Renal pelvis (tissue), 4 donors: ENCODE measurements around the gene RCOR3. TPM values are rescaled to one million over a fixed set of nuclear protein-coding genes. Genes with fewer than 3 reads are reported as not detected.
"Not testable (repeated sequence)": the region's sequence is repeated elsewhere in the genome, so short reads cannot be mapped to it uniquely, and the experiment has no call there.

ENCODE experiments used
- DNase-seq: peaks from one replicate; pipeline ENCODE4 v3.0.0-alpha.2; 2013
- polyA plus RNA-seq, 3 donors: library from polyadenylated mRNA; unstranded; fragments of 120-200 nt; gene quantifications; one replicate each; pipeline ENCODE4 v1.2.1, GENCODE V29; 2013; ENCODE audit not compliant: insufficient read length in 3 of 3

The RCOR3 gene
- polyA plus RNA-seq, 3 donors: 70.9 to 100 (median 91.5) TPM

GRCh38 chr1:211249611-211250010 lies 9.6 kb upstream of the RCOR3 start:
- not testable (repeated sequence) for DNase-seq

DNA sequence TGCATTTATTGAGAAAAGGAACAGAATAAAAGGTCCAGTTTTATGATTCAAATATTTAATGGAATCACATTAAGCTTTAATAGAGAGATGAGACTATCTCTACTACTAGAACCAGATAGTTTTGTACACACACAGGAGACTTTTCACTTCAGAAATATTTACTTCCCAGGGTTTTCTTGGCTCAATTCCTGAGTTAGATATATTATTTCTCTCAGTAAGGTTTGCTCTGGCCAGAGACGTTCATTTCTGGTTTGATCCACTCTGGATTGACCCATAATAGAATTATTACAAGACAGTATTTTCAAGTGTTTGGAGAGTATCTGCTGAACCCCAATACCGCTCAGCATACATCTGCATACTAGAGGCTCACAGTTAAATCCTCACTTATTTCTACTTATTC lies 1.3 kb upstream of the RCOR3 start:
- DNase-seq: no peak

DNA sequence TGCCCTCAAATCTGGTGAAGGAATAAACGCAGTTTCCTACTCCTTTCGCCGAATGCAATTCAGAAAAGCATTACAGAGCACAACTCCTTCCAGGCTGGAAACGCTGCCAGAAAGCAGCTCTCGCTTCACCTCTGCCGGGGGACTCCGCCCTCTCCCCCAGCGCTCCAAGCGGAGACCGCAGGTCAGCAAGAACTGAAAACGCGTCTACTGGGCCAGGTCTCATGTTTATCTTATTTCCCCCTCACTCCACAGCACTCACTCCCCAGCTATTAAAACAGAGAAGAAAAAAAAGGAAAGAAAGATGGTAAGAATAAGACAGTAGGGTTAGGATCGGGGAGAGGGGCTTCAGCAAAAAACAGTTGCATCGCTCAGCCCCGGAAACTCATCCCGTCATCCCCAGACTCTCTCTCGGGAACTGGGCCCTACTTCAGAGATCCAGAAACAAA lies 833 bp upstream of the RCOR3 start:
- DNase-seq: peak; percentile 86

DNA sequence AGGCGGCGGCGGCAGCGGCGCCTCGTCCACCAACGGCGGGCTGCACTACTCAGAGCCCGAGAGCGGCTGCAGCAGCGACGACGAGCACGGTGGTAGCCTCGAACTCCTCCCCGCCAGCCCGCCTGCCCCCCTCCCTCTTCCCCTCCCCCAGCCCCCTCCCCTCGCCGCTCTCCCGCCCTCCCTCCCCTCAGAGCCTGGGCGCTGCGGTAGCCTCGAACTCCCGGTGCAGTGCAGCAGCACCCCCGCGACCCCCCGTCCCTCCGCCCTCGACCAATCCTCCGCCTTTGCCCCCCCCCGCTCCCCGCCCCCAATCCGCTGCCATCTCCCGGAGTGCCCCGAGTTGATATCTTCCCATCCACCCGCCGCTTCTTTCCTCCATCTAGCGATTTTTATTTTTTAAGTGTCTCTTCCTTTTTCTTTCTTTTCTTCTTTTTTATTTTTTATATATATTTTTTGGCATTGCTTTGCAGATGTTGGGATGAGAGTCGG lies 516 bp downstream of the RCOR3 start:
- peak; percentile 52 for DNase-seq

GRCh38 chr1:211260141-211261107 lies 1.3 kb downstream of the RCOR3 start:
- peak; percentile 66 for DNase-seq

DNA sequence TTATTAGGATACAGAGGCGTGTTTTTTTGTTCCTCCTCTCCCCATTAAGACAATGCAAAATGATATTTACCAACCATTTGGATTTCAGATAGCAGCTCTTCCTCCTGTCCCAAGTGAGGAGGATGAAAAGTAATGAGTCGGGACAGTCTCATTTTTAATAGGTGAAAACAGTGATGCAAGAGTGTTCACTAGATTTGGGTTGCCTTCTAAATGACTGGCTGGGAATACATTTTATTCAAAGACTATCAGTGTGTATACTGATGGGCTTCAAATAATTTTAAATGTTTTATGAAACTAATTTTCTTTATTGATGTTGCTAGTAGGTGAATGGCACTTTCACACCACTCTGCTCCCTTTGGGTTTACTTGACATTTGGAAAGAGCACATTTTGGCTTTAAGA lies 2.1 kb downstream of the RCOR3 start:
- no peak for DNase-seq

DNA sequence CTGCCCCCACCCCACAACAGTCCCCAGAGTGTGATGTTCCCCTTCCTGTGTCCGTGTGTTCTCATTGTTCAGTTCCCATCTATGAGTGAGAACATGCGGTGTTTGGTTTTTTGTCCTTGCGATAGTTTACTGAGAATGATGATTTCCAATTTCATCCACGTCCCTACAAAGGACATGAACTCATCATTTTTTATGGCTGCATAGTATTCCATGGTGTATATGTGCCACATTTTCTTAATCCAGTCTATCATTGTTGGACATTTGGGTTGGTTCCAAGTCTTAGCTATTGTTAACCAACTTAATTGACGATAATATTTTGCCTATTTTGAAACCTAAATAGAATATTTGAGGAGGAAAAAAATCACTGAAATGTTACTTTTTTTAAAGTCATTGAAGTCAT lies 3.9 kb downstream of the RCOR3 start:
- DNase-seq: not testable (repeated sequence)

DNA sequence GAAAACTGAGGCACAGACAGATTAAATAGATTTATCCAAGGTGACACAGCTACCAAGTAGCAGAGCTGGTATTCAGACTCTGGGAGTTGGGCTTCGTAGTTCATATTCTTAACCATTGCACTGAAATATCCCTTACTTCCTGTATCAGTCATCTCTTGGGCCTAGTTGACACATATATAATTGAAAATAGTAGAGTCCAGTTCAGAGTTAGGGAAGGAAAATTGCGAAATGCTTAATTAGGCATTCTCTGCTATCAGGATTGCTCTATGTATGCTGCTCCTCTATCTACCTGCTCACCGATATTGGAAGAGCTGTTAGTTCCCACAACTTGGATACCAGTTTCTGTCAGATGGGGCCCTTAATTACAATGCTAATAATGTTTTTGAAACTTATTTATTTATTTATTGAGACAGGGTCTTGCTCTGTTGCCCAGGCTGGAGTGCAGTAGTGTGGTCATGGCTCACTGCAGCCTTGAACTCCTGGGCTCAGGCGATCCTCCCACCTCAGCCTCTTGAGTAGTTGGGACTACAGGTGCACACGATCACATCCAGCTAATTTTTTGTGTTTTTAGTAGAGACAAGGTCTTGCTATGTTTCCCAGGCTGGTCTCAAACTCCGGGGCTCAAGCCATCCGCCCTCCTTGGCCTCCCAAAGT lies 8.2 kb downstream of the RCOR3 start:
- DNase-seq: no peak

DNA sequence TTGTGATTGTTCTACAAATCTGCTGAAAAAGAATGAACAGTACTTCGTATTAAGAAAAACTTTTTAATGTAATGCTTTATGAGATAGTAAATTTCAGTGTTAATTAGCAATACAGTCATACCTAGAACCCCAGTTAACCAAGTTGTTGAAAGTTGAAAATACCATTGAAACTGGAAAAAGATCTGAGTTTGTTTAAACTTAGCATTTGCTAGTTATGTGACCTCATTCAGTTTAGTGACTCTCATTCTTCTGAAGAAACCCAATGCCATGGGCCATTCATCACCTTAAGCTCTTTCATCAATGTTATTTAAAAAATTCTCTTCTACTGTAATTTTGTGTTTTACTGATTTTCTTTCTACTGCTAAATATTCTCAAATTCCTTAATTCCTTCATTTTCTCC lies 20.2 kb downstream of the RCOR3 start:
- DNase-seq: no peak

- DNase-seq: no peak
These were observed 21.7 kb downstream of the RCOR3 start for GRCh38 chr1:211280910-211281309.

DNA sequence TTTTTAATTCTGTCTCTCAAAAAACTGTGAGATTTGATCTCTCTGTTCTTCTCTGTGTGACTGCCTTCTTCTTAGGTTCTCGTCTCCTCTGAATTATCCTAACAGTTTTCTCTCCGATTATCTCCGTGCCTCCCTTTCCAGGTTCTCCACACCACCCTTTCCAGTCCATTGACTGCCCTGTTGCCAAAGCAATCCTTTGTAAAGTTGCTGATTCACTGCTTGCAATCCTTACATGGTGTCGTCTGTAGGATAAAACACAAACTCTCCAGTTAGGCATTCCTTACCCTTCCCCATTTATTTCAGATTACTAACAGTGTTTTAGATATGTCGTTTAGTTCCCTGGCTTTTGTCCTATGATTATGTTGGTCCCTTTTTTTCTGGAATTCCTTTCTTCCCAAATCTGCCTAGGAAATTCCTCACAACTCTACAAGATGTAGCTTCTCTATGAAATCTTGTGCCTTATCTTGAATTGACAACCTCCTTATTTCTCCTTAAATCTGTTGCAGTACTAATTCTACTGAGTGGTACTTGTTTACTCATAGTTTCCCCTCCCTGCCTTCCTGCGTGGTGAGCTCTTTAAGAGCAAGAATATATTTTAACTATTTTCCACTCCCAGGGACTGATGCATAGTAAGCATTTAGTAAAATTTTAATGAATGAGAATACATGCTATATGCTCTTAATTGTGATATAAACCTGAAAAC lies 22.3 kb downstream of the RCOR3 start:
- no peak for DNase-seq

DNA sequence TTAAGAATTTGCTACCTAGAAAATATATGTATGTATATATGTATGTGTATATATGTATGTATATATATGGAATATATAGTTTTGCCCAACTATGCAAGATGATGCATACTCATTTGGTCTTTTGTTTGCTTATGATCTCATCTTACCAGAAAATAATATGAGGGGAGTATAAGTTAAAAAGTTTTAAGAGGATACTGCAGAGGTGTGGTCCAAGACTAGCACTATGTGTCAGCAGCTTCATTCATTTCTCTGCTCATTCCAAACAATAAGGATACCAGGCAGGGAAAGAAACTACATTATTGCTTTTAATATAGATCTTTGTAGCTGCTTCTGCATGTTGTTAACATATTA lies 22.8 kb downstream of the RCOR3 start:
- no peak for DNase-seq

DNA sequence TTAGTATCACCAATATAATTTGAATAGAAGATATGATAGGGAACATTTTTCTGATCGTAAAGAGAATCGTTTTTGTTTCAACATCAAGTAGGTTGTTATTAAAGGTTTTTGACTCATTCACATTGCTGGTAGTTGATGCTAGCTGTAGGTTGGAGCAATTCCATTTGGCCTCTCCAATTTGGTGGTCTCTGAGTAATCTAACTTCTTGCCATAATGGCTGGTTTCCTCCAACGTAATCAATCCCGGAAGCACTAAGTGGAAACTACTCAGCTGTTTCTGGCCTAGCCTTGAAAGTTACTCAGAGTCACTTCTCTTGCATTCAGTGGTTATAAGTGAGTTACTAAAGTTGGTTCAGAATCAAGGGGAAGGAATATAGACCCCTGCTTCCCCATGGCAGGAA lies 26.0 kb downstream of the RCOR3 start:
- no peak for DNase-seq

GRCh38 chr1:211287218-211287617 lies 28.1 kb downstream of the RCOR3 start:
- no peak for DNase-seq

DNA sequence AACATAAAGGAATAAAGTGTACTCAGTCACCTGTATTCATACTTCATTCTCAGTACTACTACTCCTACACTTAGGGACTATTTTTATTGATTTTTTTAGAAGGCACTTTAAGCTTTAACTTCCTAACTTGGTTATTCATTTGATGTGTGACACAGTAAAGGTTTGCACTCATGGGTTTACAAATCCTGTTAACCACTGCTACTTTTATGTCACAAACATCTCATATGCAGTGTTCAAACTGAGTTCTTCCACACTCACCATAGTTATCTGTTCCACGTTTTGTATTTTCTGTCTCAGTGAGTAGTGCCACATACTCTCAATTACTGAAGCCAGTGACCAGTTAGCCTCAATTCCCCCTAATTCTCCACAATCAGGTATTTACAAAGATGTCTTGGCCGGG lies 33.2 kb downstream of the RCOR3 start:
- DNase-seq: no peak

GRCh38 chr1:211296396-211296795 lies 37.2 kb downstream of the RCOR3 start:
- DNase-seq: no peak

DNA sequence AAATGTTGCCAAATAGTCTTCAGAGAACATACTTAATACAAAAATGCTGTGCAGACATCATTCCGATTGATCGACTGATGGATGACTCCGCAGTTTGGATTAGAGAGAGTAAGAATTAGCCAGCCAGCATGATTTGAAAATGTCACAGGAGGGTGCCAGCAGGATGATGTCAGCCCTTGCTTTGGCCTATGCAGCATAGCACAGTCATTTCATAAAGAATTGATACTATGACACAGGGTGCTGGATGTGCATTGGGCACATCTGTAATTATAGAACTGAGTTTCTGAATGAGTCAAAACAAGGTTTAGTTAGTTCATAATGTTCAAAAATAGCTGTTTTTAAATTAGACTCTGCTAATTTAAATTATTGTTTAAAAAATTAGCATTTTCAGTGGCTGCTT lies 45.9 kb downstream of the RCOR3 start:
- DNase-seq: no peak

DNA sequence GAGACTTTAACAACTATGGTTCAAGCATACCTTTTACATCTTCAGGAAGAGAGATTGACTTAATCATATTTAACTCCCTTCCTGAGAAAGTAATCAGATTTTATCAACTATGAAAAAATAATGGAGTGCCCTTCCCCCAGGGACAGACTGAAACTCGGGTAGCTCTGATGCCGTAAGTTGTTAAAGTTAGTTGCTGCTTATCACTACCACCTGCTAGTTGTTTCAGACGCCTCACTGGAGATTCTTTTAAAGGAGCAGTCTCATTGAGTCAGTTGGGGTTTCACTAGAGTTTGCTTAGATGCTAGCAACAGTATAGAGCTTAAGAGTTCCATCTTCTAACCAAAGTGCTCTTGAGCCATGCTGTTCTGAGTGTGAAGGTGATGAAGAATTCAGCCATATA lies 50.5 kb downstream of the RCOR3 start:
- DNase-seq: no peak

- no peak for DNase-seq
These were observed 54.2 kb downstream of the RCOR3 start for GRCh38 chr1:211313392-211313791.

DNA sequence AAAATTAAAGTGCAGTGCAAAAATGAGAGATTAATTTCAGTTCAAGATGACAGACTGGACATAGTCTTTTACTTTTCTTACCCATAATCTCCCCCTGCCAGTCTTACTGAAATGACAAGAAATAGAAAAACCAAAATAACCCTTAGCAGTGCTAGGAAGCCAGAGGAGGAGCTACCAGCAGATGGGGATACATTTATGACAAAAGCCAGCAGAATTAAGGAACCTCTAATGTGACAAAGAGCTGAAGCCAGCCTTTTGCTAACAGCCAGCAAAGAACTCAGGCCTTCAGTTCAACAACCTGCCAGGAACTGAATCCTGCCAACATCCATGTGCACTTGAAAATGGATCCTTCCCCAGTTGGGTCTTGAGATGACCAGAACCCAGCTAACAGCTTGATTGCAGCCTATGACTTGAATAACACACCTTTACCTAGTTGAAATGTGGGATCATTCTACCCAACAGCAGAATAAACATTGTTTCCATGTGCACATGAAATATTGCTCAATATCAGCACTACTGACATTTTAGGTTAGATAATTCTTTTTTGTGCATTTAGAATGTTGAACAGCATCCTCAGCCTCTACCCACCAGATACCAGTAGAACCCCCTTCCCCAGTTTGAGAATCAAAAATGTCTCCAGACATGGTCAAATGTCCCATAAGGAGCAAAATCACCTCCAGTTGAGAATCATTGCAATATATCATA lies 59.6 kb downstream of the RCOR3 start:
- DNase-seq: no peak

DNA sequence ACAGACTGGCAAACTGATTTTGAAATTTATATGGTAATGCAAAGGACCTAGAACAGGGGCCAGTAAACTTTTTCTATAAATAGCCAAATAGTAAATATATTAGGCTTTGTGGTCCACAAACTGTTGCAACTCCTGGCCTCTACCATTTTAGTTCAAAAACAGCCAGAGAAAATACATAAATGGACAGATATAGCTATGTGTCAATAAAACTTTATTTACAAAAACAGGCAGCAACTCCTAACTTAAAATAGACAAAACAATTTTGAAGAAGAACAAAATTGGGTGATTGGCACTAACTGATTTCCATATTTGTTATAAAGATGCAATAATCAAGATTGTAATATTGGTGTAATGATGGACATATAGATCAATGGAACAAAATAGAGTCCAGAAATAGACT lies 60.7 kb downstream of the RCOR3 start:
- DNase-seq: no peak

DNA sequence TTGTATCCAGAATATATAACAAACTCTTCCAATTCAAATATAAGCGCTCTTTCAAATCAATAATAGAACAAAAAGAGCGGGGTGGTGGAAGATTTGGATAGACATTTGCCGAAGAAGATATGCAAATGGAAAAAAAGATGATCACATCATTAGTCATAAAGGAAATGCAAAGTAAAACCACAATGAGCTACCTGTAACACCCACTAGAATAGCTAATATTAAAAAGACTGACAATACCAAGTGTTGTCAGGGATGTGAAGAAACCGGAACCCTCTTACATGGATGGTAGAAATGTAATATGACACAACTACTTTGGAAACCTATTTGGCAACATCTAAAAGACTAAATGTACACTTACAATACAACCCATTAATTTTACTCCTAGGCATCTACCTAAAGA lies 61.8 kb downstream of the RCOR3 start:
- DNase-seq: no peak
